SU-DHL-6 (cell line): Measurements from ENCODE around the gene GNGT1.
A peak's percentile ranks its signal among the peaks of the same experiment; 100 is the strongest.

Experiments
- H2AFZ ChIP-seq: fragments of 200-600 bp; sonication (generic); 2 replicates; pipeline ENCODE4 v1.6.1; 2014; ENCODE audit warnings: low read depth, mild to moderate bottlenecking, moderate library complexity, mixed read lengths, antibody characterized with exemption, low read length; ENCODE audit not compliant: severe bottlenecking
- H3F3A ChIP-seq: fragments of 200-600 bp; shearing (Covaris generic); 2 replicates; pipeline ENCODE4 v1.6.0; 2016; ENCODE audit warnings: antibody characterized with exemption, mild to moderate bottlenecking; ENCODE audit not compliant: insufficient read depth
- H3K27ac ChIP-seq: fragments of 200-600 bp; sonication (generic); 2 replicates; pipeline ENCODE4 v1.5.1; 2016; ENCODE audit warnings: low read depth, mild to moderate bottlenecking, low read length, moderate library complexity, mixed read lengths
- H3K27me3 ChIP-seq: fragments of 200-600 bp; sonication (generic), shearing (Covaris generic); 2 replicates; pipeline ENCODE4 v1.6.0; 2014; ENCODE audit warnings: mild to moderate bottlenecking, low read length
- H3K36me3 ChIP-seq: fragments of 200-600 bp; sonication (generic); 2 replicates; pipeline ENCODE4 v1.6.1; 2014; ENCODE audit warnings: mild to moderate bottlenecking, low read length, mixed read lengths
- H3K4me2 ChIP-seq: fragments of 300-600, 200-600 bp; shearing (Covaris generic), sonication (generic); 2 replicates; pipeline ENCODE4 v1.6.0; 2014; ENCODE audit warnings: low read length, low read depth, mild to moderate bottlenecking; ENCODE audit not compliant: poor library complexity, severe bottlenecking
- H3K4me3 ChIP-seq: fragments of 200-600 bp; sonication (generic); 2 replicates; pipeline ENCODE4 v1.5.1; 2014; ENCODE audit warnings: antibody characterized with exemption, low read length, mild to moderate bottlenecking, mixed read lengths; ENCODE audit not compliant: insufficient read depth, poor library complexity, severe bottlenecking
- H3K79me2 ChIP-seq: fragments of 200-600 bp; sonication (generic); 2 replicates; pipeline ENCODE4 v1.6.1; 2014; ENCODE audit warnings: mild to moderate bottlenecking, low read length, moderate library complexity; ENCODE audit not compliant: insufficient read depth
- H3K9ac ChIP-seq: fragments of 200-600 bp; sonication (generic); 2 replicates; pipeline ENCODE4 v1.7.0; 2014; ENCODE audit warnings: mild to moderate bottlenecking, low read length
- H3K9me2 ChIP-seq: fragments of 200-600 bp; sonication (generic); replicated peaks from 2 replicates; pipeline ENCODE4 v1.6.1; 2014; ENCODE audit warnings: low read length; ENCODE audit not compliant: insufficient read depth
- H3K9me3 ChIP-seq: fragments of 200-600 bp; sonication (generic); 2 replicates; pipeline ENCODE4 v1.6.1; 2014; ENCODE audit warnings: low read length, mixed read lengths; ENCODE audit not compliant: insufficient read depth
- H4K20me1 ChIP-seq: fragments of 200-600 bp; sonication (generic); 2 replicates; pipeline ENCODE4 v1.6.1; 2014; ENCODE audit warnings: low read depth, mild to moderate bottlenecking, antibody characterized with exemption, low read length, moderate library complexity, mixed read lengths
- EZH2phosphoT487 ChIP-seq: fragments of 200-600 bp; sonication (generic), shearing (Covaris generic); conservative IDR thresholded peaks from 2 replicates; pipeline ENCODE4 v1.6.1; 2018; ENCODE audit warnings: mild to moderate bottlenecking, antibody characterized with exemption, low read length, moderate library complexity, mixed read lengths
- TF ChIP-seq, protein P1 (sequence below): fragments of 200-600 bp; sonication (generic); IDR thresholded peaks from one replicate; pipeline ENCODE4 v1.5.1; 2017; ENCODE audit warnings: antibody characterized with exemption, mild to moderate bottlenecking, low read length, moderate library complexity; ENCODE audit not compliant: insufficient read depth, poor library complexity, severe bottlenecking

Gene GNGT1

DNA sequence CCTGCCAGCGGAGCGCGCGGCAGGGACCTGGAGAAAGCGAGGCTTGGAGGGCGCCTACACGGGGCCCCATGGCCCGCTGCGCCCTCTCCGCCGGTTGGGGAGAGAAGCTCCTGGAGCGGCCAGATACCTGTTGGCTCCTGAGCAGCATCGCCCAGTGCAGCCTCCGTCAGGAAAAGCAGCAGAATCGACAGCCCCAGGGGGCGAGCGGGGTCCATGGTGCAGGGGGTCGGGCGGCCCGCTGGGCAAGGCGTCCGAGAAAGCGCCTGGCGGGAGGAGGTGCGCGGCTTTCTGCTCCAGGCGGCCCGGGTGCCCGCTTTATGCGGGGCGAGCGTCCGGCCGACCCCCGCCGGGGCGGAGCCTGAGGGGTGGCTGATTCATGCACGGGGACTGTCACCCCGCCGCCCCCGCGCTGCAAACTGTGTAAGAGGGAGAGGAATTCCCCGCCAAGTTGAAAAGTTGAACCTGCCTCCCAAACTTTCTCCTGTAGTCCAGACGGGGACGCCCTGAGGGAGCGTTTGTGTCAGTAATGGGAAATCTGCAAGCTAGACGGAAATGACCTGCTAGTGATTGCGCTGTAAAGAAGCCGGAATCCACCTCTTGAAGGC is 15.8 kb upstream of the GNGT1 start, which contains the start of gene TFPI2:
Gene TFPI2 (minus strand): TSS at position 290 of the 605 bp plus-strand sequence. CDS start 75 bp downstream, at position 215.
- no peak within 1 kb of the TSS for H3K9ac ChIP-seq
- no peaks in the 10 kb centered on the region for H3K27me3 ChIP-seq
- H3F3A ChIP-seq, result no peaks in the 10 kb centered on the region
- H3K36me3 ChIP-seq, result no peaks in the 10 kb centered on the region
- no peak within 1 kb of the TSS for H3K27ac ChIP-seq
- no peak within 1 kb of the TSS for H2AFZ ChIP-seq
- H4K20me1 ChIP-seq, result no peaks in the 10 kb centered on the region
- no peak within 1 kb of the TSS for H3K4me3 ChIP-seq
- no peaks in the 10 kb centered on the region for H3K9me2 ChIP-seq
- no peaks in the 10 kb centered on the region for H3K9me3 ChIP-seq
- no peaks in the 10 kb centered on the region for H3K79me2 ChIP-seq
- TF ChIP-seq EZH2phosphoT487, result no peak
- TF ChIP-seq, protein P1, sequence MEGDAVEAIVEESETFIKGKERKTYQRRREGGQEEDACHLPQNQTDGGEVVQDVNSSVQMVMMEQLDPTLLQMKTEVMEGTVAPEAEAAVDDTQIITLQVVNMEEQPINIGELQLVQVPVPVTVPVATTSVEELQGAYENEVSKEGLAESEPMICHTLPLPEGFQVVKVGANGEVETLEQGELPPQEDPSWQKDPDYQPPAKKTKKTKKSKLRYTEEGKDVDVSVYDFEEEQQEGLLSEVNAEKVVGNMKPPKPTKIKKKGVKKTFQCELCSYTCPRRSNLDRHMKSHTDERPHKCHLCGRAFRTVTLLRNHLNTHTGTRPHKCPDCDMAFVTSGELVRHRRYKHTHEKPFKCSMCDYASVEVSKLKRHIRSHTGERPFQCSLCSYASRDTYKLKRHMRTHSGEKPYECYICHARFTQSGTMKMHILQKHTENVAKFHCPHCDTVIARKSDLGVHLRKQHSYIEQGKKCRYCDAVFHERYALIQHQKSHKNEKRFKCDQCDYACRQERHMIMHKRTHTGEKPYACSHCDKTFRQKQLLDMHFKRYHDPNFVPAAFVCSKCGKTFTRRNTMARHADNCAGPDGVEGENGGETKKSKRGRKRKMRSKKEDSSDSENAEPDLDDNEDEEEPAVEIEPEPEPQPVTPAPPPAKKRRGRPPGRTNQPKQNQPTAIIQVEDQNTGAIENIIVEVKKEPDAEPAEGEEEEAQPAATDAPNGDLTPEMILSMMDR, result no peak
- H3K4me2 ChIP-seq, result peak within 1 kb of the TSS; percentile 1

DNA sequence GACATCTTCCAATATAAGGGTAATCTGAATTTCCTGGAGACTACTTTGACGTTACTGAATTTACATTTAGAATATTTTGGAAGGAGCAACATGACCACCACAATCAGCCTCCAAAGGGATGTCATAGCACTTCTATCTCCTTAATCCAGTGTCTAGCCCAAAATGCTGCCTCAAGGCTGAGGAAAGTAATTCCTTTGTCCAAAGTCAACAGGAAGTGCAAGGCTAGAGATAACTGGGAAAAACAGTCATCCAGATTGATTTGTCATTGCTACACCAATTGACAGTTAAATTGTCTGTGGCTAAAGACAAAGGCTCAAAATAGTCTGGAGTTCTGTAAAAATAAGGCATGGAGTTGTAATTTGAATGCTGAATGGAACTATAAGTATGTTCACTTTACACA is 11.9 kb upstream of the GNGT1 start:
- Histone ChIP-seq H3K27me3 (no peaks in the 10 kb centered on the region), H3F3A (no peaks in the 10 kb centered on the region), H3K9me3 (no peaks in the 10 kb centered on the region), H3K9me2 (no peaks in the 10 kb centered on the region), H3K36me3 (no peaks in the 10 kb centered on the region), H3K4me2 (no peak overlapping the region), H3K4me3 (no peak overlapping the region), H3K9ac (no peak overlapping the region), H3K27ac (no peak overlapping the region), H3K79me2 (no peaks in the 10 kb centered on the region), H4K20me1 (no peaks in the 10 kb centered on the region), H2AFZ (no peak overlapping the region)
- TF ChIP-seq, protein P1, result no peak
- TF ChIP-seq EZH2phosphoT487, result no peak

DNA sequence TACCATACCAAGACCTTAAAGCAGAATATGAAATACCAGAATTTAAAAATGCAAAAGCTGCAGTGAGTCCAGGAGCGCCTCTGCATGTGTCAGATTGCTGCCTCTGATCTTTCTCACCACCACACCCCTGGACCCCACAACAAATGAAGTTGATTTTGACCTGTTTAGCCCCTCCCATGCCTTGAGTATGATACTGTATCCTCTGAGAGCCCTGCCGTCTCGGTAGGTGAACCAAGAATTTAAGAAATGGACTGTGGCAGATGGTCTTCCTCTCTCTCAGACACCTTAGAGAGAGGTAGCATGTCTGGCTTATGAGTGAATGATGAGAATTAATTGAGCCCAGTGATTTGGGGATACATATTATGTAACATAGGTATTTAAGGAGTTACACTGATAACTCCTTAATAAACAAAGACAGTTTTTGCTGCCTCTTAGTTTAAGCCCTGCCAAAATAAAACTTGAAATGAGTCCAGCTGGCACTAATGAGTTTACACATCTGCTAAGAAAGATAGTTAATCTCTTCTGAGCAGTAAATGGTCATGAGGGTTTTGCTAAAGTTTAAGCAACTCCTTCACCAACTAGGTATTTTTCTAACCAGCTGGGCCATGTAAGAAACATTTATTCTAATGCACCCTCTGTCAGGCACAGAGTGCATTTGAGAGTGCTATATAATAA is 11.3 kb upstream of the GNGT1 start:
- H3K27ac ChIP-seq, result no peak overlapping the region
- H2AFZ ChIP-seq, result no peak overlapping the region
- no peaks in the 10 kb centered on the region for H3F3A ChIP-seq
- no peak overlapping the region for H3K4me3 ChIP-seq
- H3K27me3 ChIP-seq, result no peaks in the 10 kb centered on the region
- H3K4me2 ChIP-seq, result no peak overlapping the region
- no peak for TF ChIP-seq EZH2phosphoT487
- TF ChIP-seq, protein P1, result no peak
- H3K36me3 ChIP-seq, result no peaks in the 10 kb centered on the region
- no peaks in the 10 kb centered on the region for H3K9me3 ChIP-seq
- no peaks in the 10 kb centered on the region for H4K20me1 ChIP-seq
- H3K9ac ChIP-seq, result no peak overlapping the region
- no peaks in the 10 kb centered on the region for H3K79me2 ChIP-seq
- no peaks in the 10 kb centered on the region for H3K9me2 ChIP-seq
